Right lobe of liver (tissue), 6 donors: ENCODE data around the gene TLE1. TPM values are rescaled to one million over a fixed set of nuclear protein-coding genes. Genes with fewer than 3 reads are reported as not detected.
A peak's percentile ranks its signal among the peaks of the same experiment; 100 is the strongest.
"Not testable (repeated sequence)": the region's sequence is repeated elsewhere in the genome, so short reads cannot be mapped to it uniquely, and the experiment has no call there.

ENCODE experiments used
- ATAC-seq, 4 donors: fragments of 200-7000 bp; cut with Tn5 transposase; one replicate each; pipeline ENCODE4 v1.9.1; 2020; ENCODE audit warnings: mild to moderate bottlenecking in 4 of 4, moderate library complexity in 4 of 4
- DNase-seq, 3 donors: peaks; one replicate each; pipeline ENCODE4 v3.0.0-alpha.2; 2020
- H3K27ac ChIP-seq, 3 donors: fragments of 200-600 bp; one replicate each; pipeline ENCODE4 v1.8.0; 2022
- H3K27me3 ChIP-seq, 2 donors: fragments of 200-600 bp; one replicate each; pipeline ENCODE4 v1.8.0; 2022
- H3K36me3 ChIP-seq, 4 donors: fragments of 200-600 bp; sonication (generic) in 1 of 4; one replicate each; pipeline versions ENCODE4 v1.5.1 to v1.8.0; 2017 to 2022; ENCODE audit warnings: control low read depth in 1 of 4
- H3K4me1 ChIP-seq, 4 donors: fragments of 200-600 bp; sonication (generic) in 1 of 4; one replicate each; pipeline versions ENCODE4 v1.5.1 to v1.8.0; 2017 to 2022; ENCODE audit warnings: control low read depth in 1 of 4
- H3K4me3 ChIP-seq, 3 donors: fragments of 200-600 bp; one replicate each; pipeline ENCODE4 v1.8.0; 2022
- H3K9me3 ChIP-seq, 4 donors: fragments of 200-600 bp; sonication (generic) in 1 of 4; one replicate each; pipeline versions ENCODE4 v1.5.1 to v1.8.0; 2017 to 2022; ENCODE audit warnings: control low read depth in 1 of 4
- CTCF ChIP-seq, 4 donors: fragments of 200-600 bp in 3 of 4; fragments of 450-650 bp in 1 of 4; IDR thresholded peaks; one replicate each; pipeline versions ENCODE4 v1.5.1 to v1.8.0; 2016 to 2022; ENCODE audit warnings: antibody characterized with exemption in 4 of 4, mild to moderate bottlenecking in 2 of 4
- POLR2A ChIP-seq: fragments of 450-650 bp; IDR thresholded peaks from one replicate; pipeline ENCODE4 v1.6.1; 2017; ENCODE audit warnings: antibody characterized with exemption, mild to moderate bottlenecking
- WGBS: methylation state at CpG from one replicate; pipeline ENCODE4 v1.1.6; 2018; ENCODE audit warnings: low coverage, low lambda C conversion rate; ENCODE audit not compliant: insufficient coverage; ENCODE audit errors: missing lambda C conversion rate; 5-methylcytosine and 5-hydroxymethylcytosine counted together
- intact Hi-C, 2 donors: fragments of 100-400 bp; cut with DNase I; formaldehyde crosslinking; loops; one replicate each; pipeline versions ENCODE4 v1.11.2 to v1.14.1; 2022
- total RNA-seq, 6 experiments: library from RNA; depleted of rRNA in 2 of 6; stranded (reverse); fragments of >200 nt in 2 of 6; fragmentation: NEBNext Ultra II Directional in 3 of 6; extraction: Animal tissue kit (Norgen Biotek cat#: 25700) in 3 of 6; gene quantifications; one replicate each; pipeline versions ENCODE4 v1.1.0 to v1.2.4, GENCODE V29; 2016 to 2023
- donor health status: DM: no; HTN: yes; CAD: no.
- donor health status: DM: no; HTN: no; CAD: no.
- donor health status: DM: no; HTN: no; CAD: no.
- donor health status: DM: no; HTN: yes; CAD: no.
- donor health status: DM: no; HTN: yes; CAD: no.

Gene TLE1
- total RNA-seq, 6 experiments from 2014 or later, result 31.9 to 62.9 (median 58.0) TPM

- H3K9me3 ChIP-seq, result no peaks in the 10 kb centered on the region
- no peak overlapping the region for H3K4me3 ChIP-seq
- peak in 1 of 4 donors; percentile 6 for ATAC-seq
- H3K4me1 ChIP-seq, result peaks cover 0 to 13% (median 0%) of the 10 kb centered on the region in 4 donors
- H3K27me3 ChIP-seq, result no peaks in the 10 kb centered on the region
- H3K27ac ChIP-seq, result no peak overlapping the region
- peaks cover 0 to 8% (median under 1%) of the 10 kb centered on the region in 4 donors for H3K36me3 ChIP-seq
- no peak for TF ChIP-seq POLR2A
- no peak for TF ChIP-seq CTCF (IDR thresholded peaks at IDR 0.05)
- intact Hi-C loops, result no loop called here
- no peak for DNase-seq
- WGBS, result 83% methylated on average over 13 of the region's 13 CpGs
Observed at GRCh38 chr9:81596679-81597418, 92.5 kb downstream of the TLE1 start.

- DNase-seq, result no peak
- H3K9me3 ChIP-seq, result no peaks in the 10 kb centered on the region
- TF ChIP-seq POLR2A (no peak), CTCF (IDR thresholded peaks at IDR 0.05) (no peak)
- H3K36me3 ChIP-seq, result peaks cover 0 to 14% (median under 1%) of the 10 kb centered on the region in 4 donors
- ATAC-seq, result no peak
- no peak overlapping the region for H3K27ac ChIP-seq
- peaks cover 0 to 13% (median under 1%) of the 10 kb centered on the region in 4 donors for H3K4me1 ChIP-seq
- WGBS, result 93% methylated on average over 10 of the region's 10 CpGs
- intact Hi-C loops, result no loop called here
- no peak overlapping the region for H3K4me3 ChIP-seq
- H3K27me3 ChIP-seq, result no peaks in the 10 kb centered on the region
Observed at GRCh38 chr9:81595887-81596543, 93.3 kb downstream of the TLE1 start.

GRCh38 chr9:81595293-81595692 is 94.1 kb downstream of the TLE1 start:
- peaks cover 0 to 20% (median 4%) of the 10 kb centered on the region in 4 donors for H3K4me1 ChIP-seq
- intact Hi-C loops, H3K27me3 ChIP-seq, H3K4me3 ChIP-seq, H3K27ac ChIP-seq, ATAC-seq, DNase-seq, H3K9me3 ChIP-seq: not testable (repeated sequence)
- WGBS, result 79% methylated on average over 6 of the region's 10 CpGs
- peaks cover 0 to 21% (median under 1%) of the 10 kb centered on the region in 4 donors for H3K36me3 ChIP-seq

GRCh38 chr9:81594415-81594814 is 94.9 kb downstream of the TLE1 start:
- no peaks in the 10 kb centered on the region for H3K27me3 ChIP-seq
- WGBS, result 86% methylated on average over 5 of the region's 5 CpGs
- no peaks in the 10 kb centered on the region for H3K9me3 ChIP-seq
- H3K4me1 ChIP-seq, result peaks cover 0 to 29% (median 7%) of the 10 kb centered on the region in 4 donors
- H3K36me3 ChIP-seq, result peaks cover 0 to 21% (median 3%) of the 10 kb centered on the region in 4 donors
- TF ChIP-seq CTCF (IDR thresholded peaks at IDR 0.05) (no peak), POLR2A (no peak)
- ATAC-seq (no peak), DNase-seq (no peak)
- H3K4me3 ChIP-seq, result no peak overlapping the region
- H3K27ac ChIP-seq, result no peak overlapping the region
- intact Hi-C loops, result no loop called here

GRCh38 chr9:81592887-81593266 is 96.5 kb downstream of the TLE1 start:
- Histone ChIP-seq H3K36me3 (peaks cover 0 to 21% (median 4%) of the 10 kb centered on the region in 4 donors), H3K4me1 (peaks cover 0 to 40% (median 13%) of the 10 kb centered on the region in 4 donors), H3K9me3 (no peaks in the 10 kb centered on the region), H3K27me3 (no peaks in the 10 kb centered on the region), H3K4me3 (no peak overlapping the region), H3K27ac (no peak overlapping the region)
- 92% methylated on average over 12 of the region's 15 CpGs for WGBS
- no peak for TF ChIP-seq POLR2A
- TF ChIP-seq CTCF (IDR thresholded peaks at IDR 0.05), result no peak
- intact Hi-C loops, result no loop called here
- DNase-seq, result peak; percentile 53 to 65 (median 61)
- ATAC-seq, result peak in 2 of 4 donors; percentile 18 to 36
